KMS-11 (cell line): ENCODE results near the gene DCAF12.

Source experiments
- H2AFZ ChIP-seq: fragments of 200-600 bp; sonication (generic); 2 replicates; pipeline ENCODE4 v1.6.1; 2016; ENCODE audit warnings: antibody characterized with exemption, mixed run types, low read depth
- H3K27ac ChIP-seq: fragments of 200-600 bp; sonication (generic); 2 replicates; pipeline ENCODE4 v1.6.1; 2016; ENCODE audit warnings: mild to moderate bottlenecking, mixed run types
- H3K27me3 ChIP-seq: fragments of 200-600 bp; sonication (generic); 2 replicates; pipeline ENCODE4 v1.6.1; 2017; ENCODE audit warnings: mild to moderate bottlenecking, low read depth, mixed run types, moderate library complexity; ENCODE audit not compliant: insufficient read depth
- H3K36me3 ChIP-seq: fragments of 200-600 bp; sonication (generic); 2 replicates; pipeline ENCODE4 v1.6.1; 2017; ENCODE audit warnings: mild to moderate bottlenecking, mixed run types; ENCODE audit not compliant: insufficient read depth
- H3K4me1 ChIP-seq: fragments of 200-600 bp; sonication (generic); 2 replicates; pipeline ENCODE4 v1.6.1; 2016; ENCODE audit warnings: mild to moderate bottlenecking, low read depth, mixed run types; ENCODE audit not compliant: poor library complexity, severe bottlenecking
- H3K4me2 ChIP-seq: fragments of 200-600 bp; sonication (generic); 2 replicates; pipeline ENCODE4 v1.7.0; 2016; ENCODE audit warnings: mild to moderate bottlenecking, mixed run types
- H3K4me3 ChIP-seq: fragments of 200-600 bp; sonication (generic); IDR thresholded peaks from 2 replicates; pipeline ENCODE4 v1.6.1; 2017; ENCODE audit warnings: low read depth, low read length, mixed read lengths; ENCODE audit not compliant: insufficient read depth
- H3K79me2 ChIP-seq: fragments of 200-600 bp; sonication (generic); 2 replicates; pipeline ENCODE4 v1.6.1; 2016; ENCODE audit warnings: low read depth, mixed run types; ENCODE audit not compliant: insufficient read depth
- H3K9ac ChIP-seq: fragments of 200-600 bp; sonication (generic); 2 replicates; pipeline ENCODE4 v1.6.1; 2016; ENCODE audit warnings: mild to moderate bottlenecking, mixed run types
- H4K20me1 ChIP-seq: fragments of 200-600 bp; sonication (generic); 2 replicates; pipeline ENCODE4 v1.6.1; 2016; ENCODE audit warnings: mild to moderate bottlenecking, mixed run types; ENCODE audit not compliant: insufficient read depth
- TF ChIP-seq, protein P1 (sequence below): fragments of 200-600 bp; sonication (generic); conservative IDR thresholded peaks from 2 replicates; pipeline ENCODE4 v1.6.1; 2017; ENCODE audit warnings: low read depth, mild to moderate bottlenecking, antibody characterized with exemption, low read length, moderate library complexity, mixed read lengths

Gene DCAF12

DNA sequence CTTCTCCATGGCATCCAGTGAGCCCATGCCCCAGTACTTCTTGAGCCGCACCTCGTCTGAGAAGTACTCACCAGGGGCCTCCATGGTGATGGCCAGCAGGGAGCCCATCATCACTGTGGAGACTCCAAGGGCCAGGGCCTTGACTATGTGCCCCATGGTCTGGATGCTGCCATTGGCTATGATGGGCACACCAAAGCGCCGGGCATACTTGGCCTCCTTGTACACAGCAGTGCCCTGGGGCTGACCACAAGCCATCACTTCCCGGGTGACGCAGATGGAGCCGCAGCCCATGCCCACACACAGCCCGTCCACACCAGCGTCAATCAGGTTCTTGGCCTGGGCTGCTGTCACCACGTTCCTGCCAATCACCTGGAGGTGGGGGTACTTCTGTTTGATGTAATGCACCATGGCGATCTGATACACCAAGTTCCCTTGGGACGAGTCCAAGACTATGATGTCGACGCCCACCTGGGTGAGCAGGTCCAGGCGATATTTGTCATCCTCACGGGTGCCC, 7.0 kb upstream of the DCAF12 start:
- Histone ChIP-seq H3K9ac (no peak overlapping the region), H3K4me2 (no peak overlapping the region), H4K20me1 (no peaks in the 10 kb centered on the region), H2AFZ (no peak overlapping the region), H3K4me3 (no peak overlapping the region), H3K4me1 (no peaks in the 10 kb centered on the region), H3K36me3 (no peaks in the 10 kb centered on the region), H3K79me2 (no peaks in the 10 kb centered on the region), H3K27ac (no peak overlapping the region), H3K27me3 (no peaks in the 10 kb centered on the region)
- TF ChIP-seq, protein P1, sequence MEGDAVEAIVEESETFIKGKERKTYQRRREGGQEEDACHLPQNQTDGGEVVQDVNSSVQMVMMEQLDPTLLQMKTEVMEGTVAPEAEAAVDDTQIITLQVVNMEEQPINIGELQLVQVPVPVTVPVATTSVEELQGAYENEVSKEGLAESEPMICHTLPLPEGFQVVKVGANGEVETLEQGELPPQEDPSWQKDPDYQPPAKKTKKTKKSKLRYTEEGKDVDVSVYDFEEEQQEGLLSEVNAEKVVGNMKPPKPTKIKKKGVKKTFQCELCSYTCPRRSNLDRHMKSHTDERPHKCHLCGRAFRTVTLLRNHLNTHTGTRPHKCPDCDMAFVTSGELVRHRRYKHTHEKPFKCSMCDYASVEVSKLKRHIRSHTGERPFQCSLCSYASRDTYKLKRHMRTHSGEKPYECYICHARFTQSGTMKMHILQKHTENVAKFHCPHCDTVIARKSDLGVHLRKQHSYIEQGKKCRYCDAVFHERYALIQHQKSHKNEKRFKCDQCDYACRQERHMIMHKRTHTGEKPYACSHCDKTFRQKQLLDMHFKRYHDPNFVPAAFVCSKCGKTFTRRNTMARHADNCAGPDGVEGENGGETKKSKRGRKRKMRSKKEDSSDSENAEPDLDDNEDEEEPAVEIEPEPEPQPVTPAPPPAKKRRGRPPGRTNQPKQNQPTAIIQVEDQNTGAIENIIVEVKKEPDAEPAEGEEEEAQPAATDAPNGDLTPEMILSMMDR = no peak

DNA sequence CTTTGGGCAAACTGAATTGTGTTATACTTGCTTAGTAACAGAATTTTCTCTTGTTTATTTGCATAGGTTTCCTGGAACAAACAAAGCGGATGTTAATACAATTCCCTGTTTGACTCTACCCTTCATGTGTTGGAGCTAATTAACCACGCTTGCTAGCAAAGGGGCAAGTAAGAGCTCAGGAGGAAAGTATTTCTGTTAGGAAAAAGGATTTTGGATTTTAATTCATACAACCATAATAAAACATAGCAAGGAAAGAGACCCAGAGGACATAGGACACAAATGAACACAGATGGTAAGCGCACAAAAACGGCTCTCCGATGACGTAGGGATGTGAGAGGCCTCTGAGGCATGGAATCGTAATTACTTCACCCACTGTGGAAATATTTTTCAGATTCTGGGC, 5.1 kb upstream of the DCAF12 start:
- peaks cover 5% of the 10 kb centered on the region for H3K4me1 ChIP-seq
- TF ChIP-seq, protein P1 = no peak
- no peak overlapping the region for H3K4me2 ChIP-seq
- no peak overlapping the region for H2AFZ ChIP-seq
- no peaks in the 10 kb centered on the region for H4K20me1 ChIP-seq
- H3K4me3 ChIP-seq = no peak overlapping the region
- no peak overlapping the region for H3K27ac ChIP-seq
- H3K36me3 ChIP-seq = no peaks in the 10 kb centered on the region
- no peak overlapping the region for H3K9ac ChIP-seq
- no peaks in the 10 kb centered on the region for H3K79me2 ChIP-seq
- no peaks in the 10 kb centered on the region for H3K27me3 ChIP-seq

DNA sequence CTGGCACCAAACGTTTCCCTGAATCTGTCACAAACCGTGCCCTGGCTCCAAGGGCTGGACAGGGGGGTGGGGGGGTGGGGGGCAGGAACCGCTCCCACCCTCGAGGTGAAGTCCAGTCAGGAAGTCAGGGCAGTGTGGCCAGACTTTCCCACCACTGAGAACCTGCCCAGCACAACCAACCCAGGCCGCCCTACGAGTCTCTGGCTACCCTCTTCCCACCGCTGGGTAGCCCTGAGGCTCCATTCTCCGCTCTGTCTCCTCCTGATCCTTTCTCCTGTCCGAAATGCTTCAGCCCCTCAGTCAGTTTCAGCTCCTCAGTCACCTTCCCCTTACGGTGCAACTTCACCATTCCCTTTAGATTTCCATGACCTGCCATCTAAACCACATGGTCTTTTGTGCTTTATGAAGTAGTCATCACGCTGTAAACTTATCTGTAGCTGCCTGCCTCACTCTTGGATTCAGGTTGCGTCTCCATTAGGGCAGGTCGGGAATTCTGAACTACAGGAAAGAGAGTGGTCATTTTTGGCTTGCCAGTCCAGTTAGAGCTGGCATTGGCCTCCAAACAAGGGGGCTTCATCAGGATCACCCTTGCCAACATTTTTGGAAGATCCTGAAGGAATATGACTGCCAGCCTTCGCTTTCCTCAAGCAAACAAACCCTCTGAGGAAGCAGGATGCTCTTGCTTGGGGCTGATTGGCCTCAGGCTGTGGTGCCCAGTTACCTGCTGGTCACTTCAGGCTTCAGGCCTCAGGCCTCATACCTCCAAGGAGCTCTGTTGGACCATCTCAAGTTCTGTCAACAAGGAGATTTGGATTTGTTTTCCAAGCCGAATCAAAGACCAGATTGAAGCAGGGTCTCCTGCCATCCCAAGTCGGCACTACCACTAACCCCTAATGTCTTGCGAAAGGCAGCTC, 794 bp upstream of the DCAF12 start:
- peak overlapping the region; percentile 75 for H3K27ac ChIP-seq

DNA sequence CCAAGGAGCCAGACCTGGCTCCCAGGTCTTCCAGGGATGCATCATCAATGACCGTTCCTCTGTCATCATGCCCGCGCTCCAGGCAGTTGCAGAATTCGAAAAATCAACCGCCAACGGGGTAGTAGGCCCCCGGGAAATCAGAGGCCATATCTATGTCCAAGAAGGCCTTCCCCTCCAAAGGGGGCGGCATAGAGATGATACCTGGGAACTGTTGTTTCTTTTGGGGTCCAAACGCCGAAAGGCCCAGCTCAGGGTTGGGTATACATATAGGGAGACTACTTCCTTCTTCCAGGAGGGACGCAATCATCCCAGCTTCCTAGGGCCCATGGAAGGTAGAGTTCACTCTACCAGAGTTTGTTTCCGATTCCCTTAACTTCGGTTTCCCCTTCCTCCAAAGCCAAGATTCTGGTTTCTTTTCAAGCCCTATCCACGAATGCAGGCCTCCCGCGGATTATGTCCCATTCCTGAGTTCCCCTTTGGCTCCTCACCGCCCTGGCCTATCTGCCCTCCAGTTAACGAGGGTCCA, 754 bp downstream of the DCAF12 start:
- Histone ChIP-seq H3K27ac (peak overlapping the region; percentile 75), H3K9ac (peak overlapping the region; percentile 90), H2AFZ (peak overlapping the region; percentile 91), H3K4me1 (peaks cover 22% of the 10 kb centered on the region), H3K36me3 (peaks cover 6% of the 10 kb centered on the region; the same call in 1 of the 2 replicates), H3K79me2 (peaks cover 44% of the 10 kb centered on the region), H4K20me1 (peaks cover 5% of the 10 kb centered on the region; the same call in 1 of the 2 replicates), H3K27me3 (no peaks in the 10 kb centered on the region), H3K4me2 (peak overlapping the region; percentile 71), H3K4me3 (no peak overlapping the region)
- TF ChIP-seq, protein P1 = no peak

More for the DNA sequence above, 794 bp upstream of the DCAF12 start:
- Histone ChIP-seq H2AFZ (peak overlapping the region; percentile 91), H3K4me3 (no peak overlapping the region), H3K36me3 (peaks cover 6% of the 10 kb centered on the region; the same call in 1 of the 2 replicates), H3K4me1 (peaks cover 22% of the 10 kb centered on the region), H3K27me3 (no peaks in the 10 kb centered on the region), H4K20me1 (peaks cover 5% of the 10 kb centered on the region; the same call in 1 of the 2 replicates), H3K79me2 (peaks cover 39% of the 10 kb centered on the region), H3K9ac (peak overlapping the region; percentile 90; the same call in 1 of the 2 replicates), H3K4me2 (peak overlapping the region; percentile 54)
- TF ChIP-seq, protein P1 = no peak
